Astrocyte of the spinal cord (primary cell): Measurements from ENCODE around the gene COL23A1.

ENCODE experiments used
- DNase-seq: peaks from one replicate; pipeline ENCODE4 v3.0.0; 2011; ENCODE audit warnings: low read depth, low spot score
- H3K4me3 ChIP-seq: 2 replicates; pipeline ENCODE4 v1.5.1; 2011; ENCODE audit warnings: low read depth, mild to moderate bottlenecking, low read length, moderate library complexity
- CTCF ChIP-seq: IDR thresholded peaks from 2 replicates; pipeline ENCODE4 v1.5.1; 2012; ENCODE audit warnings: low read depth, mild to moderate bottlenecking, low read length, inconsistent platforms
- in situ Hi-C: cut with HindIII; loops from 2 replicates; pipeline ENCODE4 v1.10.0; 2017; ENCODE audit warnings: low sequenced_read_pairs

Gene COL23A1

GRCh38 chr5:178281331-178281730, 308.9 kb downstream of the COL23A1 start:
- in situ Hi-C loops = no loop called here
- TF ChIP-seq CTCF = no peak

GRCh38 chr5:178280631-178281030, 309.6 kb downstream of the COL23A1 start:
- in situ Hi-C loops = no loop called here

More at GRCh38 chr5:178281331-178281730, 308.9 kb downstream of the COL23A1 start:
- H3K4me3 ChIP-seq = no peak overlapping the region
- no peak for DNase-seq

GRCh38 chr5:178279723-178280438, 310.3 kb downstream of the COL23A1 start:
- DNase-seq = peak; percentile 54
- in situ Hi-C loops = no loop called here
- no peak overlapping the region for H3K4me3 ChIP-seq
- TF ChIP-seq CTCF = peak; percentile 89

More at GRCh38 chr5:178280631-178281030, 309.6 kb downstream of the COL23A1 start:
- DNase-seq = no peak
- H3K4me3 ChIP-seq = no peak overlapping the region
- no peak for TF ChIP-seq CTCF

GRCh38 chr5:178279026-178279722, 311.0 kb downstream of the COL23A1 start:
- in situ Hi-C loops = no loop called here
- no peak for TF ChIP-seq CTCF
- H3K4me3 ChIP-seq = no peak overlapping the region
- no peak for DNase-seq

GRCh38 chr5:178278358-178279023, 311.7 kb downstream of the COL23A1 start:
- in situ Hi-C loops = no loop called here
- no peak overlapping the region for H3K4me3 ChIP-seq
- DNase-seq = no peak
- no peak for TF ChIP-seq CTCF

- no peak overlapping the region for H3K4me3 ChIP-seq
- no peak for DNase-seq
- in situ Hi-C loops = no loop called here
- TF ChIP-seq CTCF = no peak
Observed at GRCh38 chr5:178277866-178278265, 312.3 kb downstream of the COL23A1 start.
